ENCODE measurements around the gene LIPH. TPM values are rescaled to one million over a fixed set of nuclear protein-coding genes. Genes with fewer than 3 reads are reported as not detected.

The LIPH gene
- total RNA-seq, 4 donors from 2014 or later, result 31.6 to 115 (median 74.7) TPM

DNA sequence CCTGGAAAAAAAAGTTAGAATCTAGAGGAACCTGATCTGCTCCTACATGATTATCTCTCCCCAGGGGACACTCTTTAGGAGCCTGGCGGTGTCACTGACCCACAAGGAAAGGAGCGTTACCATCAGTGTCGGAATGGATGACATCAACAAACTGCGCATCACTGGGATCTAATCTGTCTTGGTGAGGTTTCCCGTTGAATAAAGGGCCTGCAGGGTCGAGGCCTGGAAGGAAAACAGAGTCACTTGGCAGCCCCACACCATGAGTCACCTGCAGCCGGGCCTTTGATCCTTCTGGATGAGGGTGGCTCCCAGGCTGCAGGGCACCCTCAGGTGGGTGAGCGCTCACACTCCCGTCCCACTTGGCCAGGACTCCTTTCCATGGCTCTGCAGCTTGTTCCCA is 25.0 kb downstream of the LIPH start:
- H3K4me3 ChIP-seq, result no peak overlapping the region
- H3K27ac ChIP-seq, result no peak overlapping the region
- no peak for DNase-seq

DNA sequence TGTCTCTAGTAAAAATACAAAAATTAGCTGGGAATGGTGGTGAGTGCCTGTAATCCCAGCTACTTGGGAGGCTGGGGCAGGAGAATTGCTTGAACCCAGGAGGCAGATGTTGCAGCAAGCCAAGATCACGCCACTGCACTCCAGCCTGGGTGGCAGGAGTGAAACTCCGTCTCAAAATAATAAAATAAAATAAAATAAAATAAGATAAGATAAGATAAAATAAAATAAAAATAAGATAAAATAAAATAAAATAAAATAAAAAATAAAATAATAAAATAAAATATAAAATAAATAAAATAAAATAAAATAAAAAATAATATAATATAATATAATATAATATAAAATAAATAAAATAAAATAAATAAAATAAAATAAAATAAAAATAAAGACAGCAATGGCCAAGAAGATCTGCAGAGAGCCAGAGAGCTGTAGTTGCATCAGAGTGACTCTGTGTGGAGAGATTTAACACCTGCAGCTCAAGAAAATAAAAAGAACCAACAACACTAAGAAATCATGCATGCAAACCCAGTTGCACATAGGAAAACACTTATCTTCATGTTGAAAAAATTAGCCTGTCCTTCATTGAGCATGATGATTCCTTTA is 25.9 kb downstream of the LIPH start:
- Histone ChIP-seq H3K27ac (no peak overlapping the region), H3K4me1 (no peaks in the 10 kb centered on the region), H3K4me3 (no peak overlapping the region), H3K9me3 (no peaks in the 10 kb centered on the region), H3K27me3 (no peaks in the 10 kb centered on the region), H3K36me3 (peaks cover 0 to 5% (median 0%) of the 10 kb centered on the region in 4 donors)
- in situ Hi-C loops (cut with MboI; ENCODE audit: low pct_ligation_motif_present in 1 of 4, low pct_unique_long_range_greater_than_20kb in 1 of 4, low sequenced_read_pairs in 3 of 4) (no loop called here), intact Hi-C loops (cut with DNase I; ENCODE audit: low total_unique reads) (no loop called here)
- 82% methylated on average over 2 of the region's 2 CpGs; no CpG with 5 or more reads in 1 of the 2 donors for WGBS, 2 donors (ENCODE audit: low coverage in 1 of 2)
- TF ChIP-seq POLR2AphosphoS5 (IDR thresholded peaks at IDR 0.05), result no peak
- no peak for DNase-seq

More for the DNA sequence above, 25.0 kb downstream of the LIPH start:
- WGBS, 2 donors (ENCODE audit: low coverage in 1 of 2), result 84 to 86% methylated on average over 5 to 7 of the region's 9 CpGs
- H3K36me3 ChIP-seq, result peaks cover 0 to 5% (median 0%) of the 10 kb centered on the region in 4 donors
- no peaks in the 10 kb centered on the region for H3K27me3 ChIP-seq
- intact Hi-C loops (cut with DNase I; ENCODE audit: low total_unique reads) (no loop called here), in situ Hi-C loops (cut with MboI; ENCODE audit: low pct_ligation_motif_present in 1 of 4, low pct_unique_long_range_greater_than_20kb in 1 of 4, low sequenced_read_pairs in 3 of 4) (no loop called here)
- H3K9me3 ChIP-seq, result no peaks in the 10 kb centered on the region
- no peak for TF ChIP-seq POLR2AphosphoS5 (IDR thresholded peaks at IDR 0.05)
- TF ChIP-seq EP300 (IDR thresholded peaks at IDR 0.05; ENCODE audit: low read depth), result no peak
- TF ChIP-seq, protein P1, sequence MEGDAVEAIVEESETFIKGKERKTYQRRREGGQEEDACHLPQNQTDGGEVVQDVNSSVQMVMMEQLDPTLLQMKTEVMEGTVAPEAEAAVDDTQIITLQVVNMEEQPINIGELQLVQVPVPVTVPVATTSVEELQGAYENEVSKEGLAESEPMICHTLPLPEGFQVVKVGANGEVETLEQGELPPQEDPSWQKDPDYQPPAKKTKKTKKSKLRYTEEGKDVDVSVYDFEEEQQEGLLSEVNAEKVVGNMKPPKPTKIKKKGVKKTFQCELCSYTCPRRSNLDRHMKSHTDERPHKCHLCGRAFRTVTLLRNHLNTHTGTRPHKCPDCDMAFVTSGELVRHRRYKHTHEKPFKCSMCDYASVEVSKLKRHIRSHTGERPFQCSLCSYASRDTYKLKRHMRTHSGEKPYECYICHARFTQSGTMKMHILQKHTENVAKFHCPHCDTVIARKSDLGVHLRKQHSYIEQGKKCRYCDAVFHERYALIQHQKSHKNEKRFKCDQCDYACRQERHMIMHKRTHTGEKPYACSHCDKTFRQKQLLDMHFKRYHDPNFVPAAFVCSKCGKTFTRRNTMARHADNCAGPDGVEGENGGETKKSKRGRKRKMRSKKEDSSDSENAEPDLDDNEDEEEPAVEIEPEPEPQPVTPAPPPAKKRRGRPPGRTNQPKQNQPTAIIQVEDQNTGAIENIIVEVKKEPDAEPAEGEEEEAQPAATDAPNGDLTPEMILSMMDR (IDR thresholded peaks at IDR 0.05), result no peak
- no peak for TF ChIP-seq POLR2A (IDR thresholded peaks at IDR 0.05)
- H3K4me1 ChIP-seq, result no peaks in the 10 kb centered on the region

DNA sequence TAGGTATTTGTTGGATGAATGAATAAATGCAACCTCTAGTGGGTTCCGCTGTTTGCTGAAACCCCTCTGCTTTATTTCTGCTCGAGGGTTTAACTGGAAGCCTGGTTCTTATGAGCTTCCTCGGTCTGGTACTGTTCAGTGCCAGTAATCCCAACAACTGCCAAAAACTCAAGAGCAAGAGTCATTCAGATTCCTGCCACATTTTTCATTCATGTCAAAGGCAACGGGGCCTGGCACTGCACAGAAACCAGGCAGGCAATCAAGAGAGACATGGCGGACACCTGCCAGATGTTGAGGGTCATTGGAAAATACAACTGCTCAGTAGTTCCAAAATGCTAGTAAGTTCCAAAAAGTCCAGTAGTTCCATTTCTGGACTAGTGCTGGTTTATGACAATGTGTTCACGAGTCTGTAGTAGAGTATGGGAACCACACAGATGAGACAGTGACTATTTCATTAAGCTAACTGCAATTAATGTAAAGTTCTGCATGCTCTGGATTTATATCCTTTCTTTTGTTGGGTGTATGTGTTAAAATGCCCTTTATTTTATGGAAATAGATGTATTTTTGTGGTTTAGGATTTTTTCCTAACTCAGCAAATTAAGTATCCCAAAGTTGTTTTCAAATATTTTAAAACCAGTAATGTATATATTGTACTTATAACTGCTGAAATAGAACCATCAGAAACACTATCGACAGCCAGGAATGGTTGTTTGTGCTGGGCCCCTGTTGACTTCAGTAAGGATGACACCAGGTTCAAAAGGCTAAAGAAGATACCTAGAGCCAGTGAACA is 30.8 kb downstream of the LIPH start:
- Histone ChIP-seq H3K27me3 (no peaks in the 10 kb centered on the region), H3K36me3 (peaks cover 0 to 16% (median 6%) of the 10 kb centered on the region in 4 donors), H3K27ac (no peak overlapping the region), H3K9me3 (no peaks in the 10 kb centered on the region), H3K4me1 (no peaks in the 10 kb centered on the region), H3K4me3 (no peak overlapping the region)
- TF ChIP-seq EP300 (IDR thresholded peaks at IDR 0.05; ENCODE audit: low read depth) (no peak), POLR2A (IDR thresholded peaks at IDR 0.05) (no peak), POLR2AphosphoS5 (IDR thresholded peaks at IDR 0.05) (no peak)
- TF ChIP-seq, protein P1 (IDR thresholded peaks at IDR 0.05), result no peak
- in situ Hi-C loops (cut with MboI; ENCODE audit: low pct_ligation_motif_present in 1 of 4, low pct_unique_long_range_greater_than_20kb in 1 of 4, low sequenced_read_pairs in 3 of 4) (no loop called here), intact Hi-C loops (cut with DNase I; ENCODE audit: low total_unique reads) (no loop called here)
- WGBS, 2 donors (ENCODE audit: low coverage in 1 of 2), result 88 to 89% methylated on average over 6 to 7 of the region's 7 CpGs
- DNase-seq, result no peak

DNA sequence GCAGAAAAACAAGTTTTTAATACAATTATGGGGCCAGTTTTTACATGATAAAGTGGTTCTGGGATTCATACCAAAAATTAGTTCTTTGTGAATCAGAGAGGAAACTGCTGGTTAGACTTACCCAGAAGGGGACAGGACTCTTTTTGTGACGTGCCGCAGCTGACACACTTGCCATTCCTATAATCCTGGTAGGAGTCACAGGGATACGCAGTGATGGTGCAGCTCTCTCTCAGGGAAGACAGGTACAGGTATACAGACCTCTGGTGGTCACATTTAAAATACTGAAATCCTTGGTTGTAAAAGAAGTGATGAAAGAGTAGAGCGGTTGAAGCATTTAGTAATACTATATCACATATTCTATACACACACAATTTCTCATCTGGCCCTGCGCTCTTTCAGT is 33.4 kb downstream of the LIPH start:
- H3K4me3 ChIP-seq, result no peak overlapping the region
- no peaks in the 10 kb centered on the region for H3K4me1 ChIP-seq
- intact Hi-C loops (cut with DNase I; ENCODE audit: low total_unique reads) (no loop called here), in situ Hi-C loops (cut with MboI; ENCODE audit: low pct_ligation_motif_present in 1 of 4, low pct_unique_long_range_greater_than_20kb in 1 of 4, low sequenced_read_pairs in 3 of 4) (no loop called here)
- 84 to 93% methylated on average over 5 of the region's 5 CpGs for WGBS, 2 donors (ENCODE audit: low coverage in 1 of 2)
- TF ChIP-seq, protein P1 (IDR thresholded peaks at IDR 0.05), result no peak
- TF ChIP-seq POLR2AphosphoS5 (IDR thresholded peaks at IDR 0.05) (no peak), POLR2A (IDR thresholded peaks at IDR 0.05) (no peak), EP300 (IDR thresholded peaks at IDR 0.05; ENCODE audit: low read depth) (no peak)
- H3K27me3 ChIP-seq, result no peaks in the 10 kb centered on the region
- peaks cover 0 to 16% (median 6%) of the 10 kb centered on the region in 4 donors for H3K36me3 ChIP-seq
- H3K27ac ChIP-seq, result no peak overlapping the region
- DNase-seq, result no peak
- H3K9me3 ChIP-seq, result no peaks in the 10 kb centered on the region

All from transverse colon (tissue), 4 donors.